Measurements from ENCODE around the gene RHAG.

DNA sequence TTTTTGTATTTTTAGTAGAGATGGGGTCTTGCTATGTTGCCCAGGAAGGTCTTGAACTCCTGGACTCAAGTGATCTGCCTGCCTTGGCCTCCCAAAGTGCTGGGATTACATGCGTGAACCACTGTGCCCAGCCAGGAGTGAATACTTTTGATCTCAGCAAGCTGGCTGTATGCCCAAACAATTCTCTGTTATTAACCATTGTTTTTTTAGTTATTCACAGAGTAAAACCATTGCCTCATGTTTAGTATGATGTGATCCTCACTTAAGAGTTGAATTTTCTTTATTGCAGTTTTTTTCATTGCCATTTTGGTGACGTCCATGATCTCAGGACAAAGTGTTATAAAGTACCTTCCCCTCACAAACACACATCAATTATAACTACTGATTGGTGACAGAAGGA, 71.4 kb downstream of the RHAG start:
- TF ChIP-seq, protein P1, sequence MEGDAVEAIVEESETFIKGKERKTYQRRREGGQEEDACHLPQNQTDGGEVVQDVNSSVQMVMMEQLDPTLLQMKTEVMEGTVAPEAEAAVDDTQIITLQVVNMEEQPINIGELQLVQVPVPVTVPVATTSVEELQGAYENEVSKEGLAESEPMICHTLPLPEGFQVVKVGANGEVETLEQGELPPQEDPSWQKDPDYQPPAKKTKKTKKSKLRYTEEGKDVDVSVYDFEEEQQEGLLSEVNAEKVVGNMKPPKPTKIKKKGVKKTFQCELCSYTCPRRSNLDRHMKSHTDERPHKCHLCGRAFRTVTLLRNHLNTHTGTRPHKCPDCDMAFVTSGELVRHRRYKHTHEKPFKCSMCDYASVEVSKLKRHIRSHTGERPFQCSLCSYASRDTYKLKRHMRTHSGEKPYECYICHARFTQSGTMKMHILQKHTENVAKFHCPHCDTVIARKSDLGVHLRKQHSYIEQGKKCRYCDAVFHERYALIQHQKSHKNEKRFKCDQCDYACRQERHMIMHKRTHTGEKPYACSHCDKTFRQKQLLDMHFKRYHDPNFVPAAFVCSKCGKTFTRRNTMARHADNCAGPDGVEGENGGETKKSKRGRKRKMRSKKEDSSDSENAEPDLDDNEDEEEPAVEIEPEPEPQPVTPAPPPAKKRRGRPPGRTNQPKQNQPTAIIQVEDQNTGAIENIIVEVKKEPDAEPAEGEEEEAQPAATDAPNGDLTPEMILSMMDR (IDR thresholded peaks at IDR 0.05; ENCODE audit: low read depth, low read length, poor library complexity, severe bottlenecking), result no peak
- TF ChIP-seq EZH2phosphoT487 (IDR thresholded peaks at IDR 0.05; ENCODE audit: borderline replicate concordance, low read length), result no peak
